RWPE2 (cell line): ENCODE results near the gene TMEM154.

Source experiments
- ATAC-seq: fragments of 200-7000 bp; cut with Tn5 transposase; 3 replicates; pipeline ENCODE4 v1.9.1; 2021; ENCODE audit warnings: low read depth
- DNase-seq: peaks from one replicate; pipeline ENCODE4 v3.0.0-alpha.2; 2020; ENCODE audit warnings: low spot score
- H3K27ac ChIP-seq: fragments of 450-650 bp; 2 replicates; pipeline ENCODE4 v1.5.1; 2017; ENCODE audit warnings: mild to moderate bottlenecking; ENCODE audit not compliant: poor library complexity, severe bottlenecking
- H3K27me3 ChIP-seq: fragments of 250-450 bp; sonication (Bioruptor Pico); 2 replicates; pipeline ENCODE4 v1.5.1; 2021; ENCODE audit warnings: mild to moderate bottlenecking, moderate library complexity; ENCODE audit not compliant: insufficient read depth, poor library complexity, severe bottlenecking
- H3K36me3 ChIP-seq: fragments of 250-450 bp; sonication (Bioruptor Pico); 2 replicates; pipeline ENCODE4 v1.5.1; 2020; ENCODE audit warnings: low read depth, mild to moderate bottlenecking, moderate library complexity
- H3K4me1 ChIP-seq: fragments of 250-450 bp; sonication (Bioruptor Pico); 2 replicates; pipeline ENCODE4 v1.5.1; 2021; ENCODE audit warnings: mild to moderate bottlenecking, moderate library complexity; ENCODE audit not compliant: insufficient read depth, poor library complexity, severe bottlenecking
- H3K4me3 ChIP-seq: fragments of 250-450 bp; sonication (Bioruptor Pico); 2 replicates; pipeline ENCODE4 v1.5.1; 2021; ENCODE audit warnings: mild to moderate bottlenecking, moderate library complexity; ENCODE audit not compliant: severe bottlenecking
- H3K9me3 ChIP-seq: fragments of 250-450 bp; sonication (Bioruptor Pico); 2 replicates; pipeline ENCODE4 v1.5.1; 2021; ENCODE audit warnings: mild to moderate bottlenecking, moderate library complexity; ENCODE audit not compliant: severe bottlenecking
- TF ChIP-seq, protein P1 (sequence below): fragments of 450-650 bp; IDR thresholded peaks from one replicate; pipeline ENCODE4 v1.5.1; 2017; ENCODE audit warnings: mild to moderate bottlenecking, moderate library complexity; ENCODE audit not compliant: poor library complexity, severe bottlenecking

TMEM154 gene

DNA sequence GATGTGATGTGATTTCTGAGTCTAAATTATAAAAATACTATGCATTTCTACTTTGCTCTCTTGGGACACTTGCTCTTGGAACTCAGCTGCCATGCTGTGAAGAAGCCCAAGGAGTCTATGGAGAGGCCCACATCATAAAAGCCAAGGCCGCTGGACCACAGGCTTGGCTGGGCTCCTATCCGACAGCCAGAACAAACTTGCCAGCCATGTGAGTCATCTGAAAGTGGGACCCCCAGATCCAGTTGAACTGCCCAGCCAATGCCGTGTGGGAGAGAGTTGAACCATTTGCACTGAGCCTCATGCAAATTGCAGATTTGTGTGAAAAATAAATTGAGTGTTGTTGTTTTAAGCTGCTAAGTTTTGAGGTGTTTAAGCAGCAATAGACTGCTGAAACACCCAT, 60.2 kb downstream of the TMEM154 start:
- Histone ChIP-seq H3K4me1 (peaks cover 7% of the 10 kb centered on the region), H3K27ac (no peak overlapping the region), H3K36me3 (no peaks in the 10 kb centered on the region), H3K4me3 (no peak overlapping the region), H3K9me3 (no peaks in the 10 kb centered on the region), H3K27me3 (no peaks in the 10 kb centered on the region)
- DNase-seq, result no peak
- no peak for ATAC-seq
- TF ChIP-seq, protein P1, sequence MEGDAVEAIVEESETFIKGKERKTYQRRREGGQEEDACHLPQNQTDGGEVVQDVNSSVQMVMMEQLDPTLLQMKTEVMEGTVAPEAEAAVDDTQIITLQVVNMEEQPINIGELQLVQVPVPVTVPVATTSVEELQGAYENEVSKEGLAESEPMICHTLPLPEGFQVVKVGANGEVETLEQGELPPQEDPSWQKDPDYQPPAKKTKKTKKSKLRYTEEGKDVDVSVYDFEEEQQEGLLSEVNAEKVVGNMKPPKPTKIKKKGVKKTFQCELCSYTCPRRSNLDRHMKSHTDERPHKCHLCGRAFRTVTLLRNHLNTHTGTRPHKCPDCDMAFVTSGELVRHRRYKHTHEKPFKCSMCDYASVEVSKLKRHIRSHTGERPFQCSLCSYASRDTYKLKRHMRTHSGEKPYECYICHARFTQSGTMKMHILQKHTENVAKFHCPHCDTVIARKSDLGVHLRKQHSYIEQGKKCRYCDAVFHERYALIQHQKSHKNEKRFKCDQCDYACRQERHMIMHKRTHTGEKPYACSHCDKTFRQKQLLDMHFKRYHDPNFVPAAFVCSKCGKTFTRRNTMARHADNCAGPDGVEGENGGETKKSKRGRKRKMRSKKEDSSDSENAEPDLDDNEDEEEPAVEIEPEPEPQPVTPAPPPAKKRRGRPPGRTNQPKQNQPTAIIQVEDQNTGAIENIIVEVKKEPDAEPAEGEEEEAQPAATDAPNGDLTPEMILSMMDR, result no peak

DNA sequence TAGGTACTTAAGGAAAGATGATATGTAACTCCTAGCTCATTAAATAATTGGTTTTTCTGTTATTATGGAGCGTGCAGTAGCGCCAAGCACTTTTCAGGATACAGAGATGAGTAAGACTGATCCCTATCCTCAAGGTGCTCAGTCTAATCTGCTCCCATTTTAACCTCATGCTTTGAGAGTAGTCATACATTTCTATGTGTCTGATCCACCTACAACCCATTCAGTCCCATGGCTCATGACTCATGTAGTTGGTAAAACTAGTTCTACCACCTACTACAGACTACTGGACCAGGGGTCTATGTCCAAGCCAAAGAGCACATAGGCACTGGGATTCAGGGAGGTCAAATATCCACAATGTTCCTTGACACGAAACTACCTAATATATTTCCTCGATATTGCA, 60.8 kb downstream of the TMEM154 start:
- TF ChIP-seq, protein P1, result no peak
- no peaks in the 10 kb centered on the region for H3K27me3 ChIP-seq
- ATAC-seq, result peak; percentile 77
- no peak overlapping the region for H3K27ac ChIP-seq
- H3K9me3 ChIP-seq, result no peaks in the 10 kb centered on the region
- no peak for DNase-seq
- H3K4me3 ChIP-seq, result no peak overlapping the region
- H3K4me1 ChIP-seq, result peaks cover 7% of the 10 kb centered on the region
- H3K36me3 ChIP-seq, result no peaks in the 10 kb centered on the region

DNA sequence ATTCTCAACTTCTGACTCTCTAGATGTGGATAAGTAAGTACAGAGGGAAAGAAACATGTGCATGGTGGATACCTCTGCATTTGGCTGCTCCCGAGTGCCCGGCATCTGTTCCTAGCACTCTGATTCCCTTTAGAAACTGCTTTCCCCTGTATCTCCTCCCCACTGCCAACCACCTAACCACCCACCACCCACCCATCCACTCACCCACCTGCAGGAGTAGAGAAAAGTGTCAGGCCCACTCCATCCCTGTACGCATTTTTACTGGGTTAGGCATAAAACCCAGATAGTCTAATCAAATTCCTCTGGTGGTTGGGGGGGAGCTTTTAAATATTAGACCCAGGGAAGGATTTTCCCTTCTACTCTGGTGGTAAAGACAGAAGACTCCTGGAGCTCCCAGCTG, 63.0 kb downstream of the TMEM154 start:
- Histone ChIP-seq H3K4me1 (peaks cover 7% of the 10 kb centered on the region), H3K36me3 (no peaks in the 10 kb centered on the region), H3K27me3 (no peaks in the 10 kb centered on the region), H3K9me3 (no peaks in the 10 kb centered on the region), H3K4me3 (no peak overlapping the region), H3K27ac (no peak overlapping the region)
- ATAC-seq, result no peak
- TF ChIP-seq, protein P1, result no peak
- DNase-seq, result no peak

DNA sequence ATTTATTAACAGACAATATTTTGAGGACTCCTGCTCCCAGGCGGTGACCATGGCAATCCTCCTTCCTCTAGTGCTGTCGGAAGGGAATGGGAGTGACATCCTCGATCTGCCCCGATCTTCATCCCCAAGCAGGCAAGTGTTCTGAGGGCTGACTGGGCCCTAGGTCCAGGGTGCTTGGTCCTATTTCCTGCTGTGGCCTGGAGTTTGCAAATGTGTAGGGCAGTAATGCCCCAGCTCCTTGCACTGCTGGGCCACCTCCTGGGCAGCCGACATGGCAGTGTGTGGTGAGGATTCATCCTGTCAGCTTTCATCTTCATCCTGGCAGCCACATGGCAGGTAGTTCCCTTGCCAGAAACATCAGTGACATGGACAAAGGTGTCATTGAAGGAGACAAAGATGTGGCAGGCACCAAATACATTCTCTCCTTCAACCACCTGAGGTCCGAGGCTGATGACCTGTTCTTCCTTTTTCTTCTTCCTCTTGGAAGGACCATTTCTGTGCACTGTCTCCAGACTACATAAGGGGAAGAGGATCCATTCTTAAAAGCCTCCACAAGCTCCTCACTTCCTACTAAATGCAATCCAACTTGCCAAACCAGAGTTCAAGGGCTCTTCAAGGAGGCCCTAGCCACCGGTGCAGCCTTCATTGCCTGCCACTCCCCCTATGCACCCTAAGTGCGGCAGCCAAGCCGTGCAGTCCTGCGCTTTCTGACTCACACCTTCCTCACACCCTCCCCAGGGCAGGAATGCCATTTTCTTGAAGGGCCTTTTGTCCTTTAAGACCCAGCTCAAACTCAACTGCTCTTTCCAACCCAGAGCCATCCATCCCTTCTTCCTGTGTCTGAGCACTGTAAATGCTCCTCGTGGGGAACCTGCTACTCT, 65.7 kb downstream of the TMEM154 start:
- peak; percentile 70; the same call in 2 of the 3 replicates for ATAC-seq
- Histone ChIP-seq H3K27me3 (no peaks in the 10 kb centered on the region), H3K27ac (no peak overlapping the region), H3K4me1 (peaks cover 6% of the 10 kb centered on the region), H3K36me3 (no peaks in the 10 kb centered on the region), H3K9me3 (no peaks in the 10 kb centered on the region), H3K4me3 (no peak overlapping the region)
- TF ChIP-seq, protein P1, result no peak
- DNase-seq, result no peak

DNA sequence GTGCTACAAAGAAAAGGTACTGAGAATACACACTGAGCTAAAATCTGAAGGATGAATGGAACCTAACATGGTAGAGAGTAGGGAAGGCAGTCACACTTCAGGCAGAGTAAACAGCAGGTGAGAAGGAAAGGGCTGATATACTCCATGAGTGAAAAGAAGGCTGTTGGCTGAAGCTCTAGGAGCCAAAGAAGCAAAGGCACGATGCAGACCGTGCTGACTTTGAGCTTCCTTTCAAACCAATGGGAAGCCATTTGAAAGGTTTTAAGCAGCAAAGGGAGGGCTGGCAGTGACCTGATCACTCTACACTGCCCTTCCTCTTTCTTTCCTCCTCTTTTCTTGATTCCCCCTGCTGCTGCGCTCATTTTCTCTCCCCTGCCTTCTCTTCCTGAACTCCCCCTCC, 66.4 kb downstream of the TMEM154 start:
- H3K27me3 ChIP-seq, result no peaks in the 10 kb centered on the region
- H3K9me3 ChIP-seq, result no peaks in the 10 kb centered on the region
- H3K36me3 ChIP-seq, result no peaks in the 10 kb centered on the region
- H3K4me3 ChIP-seq, result no peak overlapping the region
- TF ChIP-seq, protein P1, result no peak
- H3K27ac ChIP-seq, result no peak overlapping the region
- H3K4me1 ChIP-seq, result no peaks in the 10 kb centered on the region
- ATAC-seq (no peak), DNase-seq (no peak)
